NCI-H2107 (cell line): ENCODE results near the gene CNTFR.
A peak's percentile ranks its signal among the peaks of the same experiment; 100 is the strongest.

ENCODE experiments used
- DNase-seq: peaks from one replicate; lab custom pipeline; 2025; lab: John Stamatoyannopoulos, UW

The CNTFR gene

GRCh38 chr9:34522971-34523797, 66.3 kb downstream of the CNTFR start, which contains the start of gene ENHO:
ENHO (minus strand) TSS chr9:34522990; CDS start chr9:34521695, 1,295 bp downstream.
- DNase-seq: peak; percentile 76

- no peak for DNase-seq
Observed at GRCh38 chr9:34522091-34522887, 67.2 kb downstream of the CNTFR start.

- DNase-seq: no peak
Observed at GRCh38 chr9:34521406-34522045, 68.0 kb downstream of the CNTFR start.

GRCh38 chr9:34520505-34521385, 68.8 kb downstream of the CNTFR start:
- no peak for DNase-seq

- no peak for DNase-seq
Observed at GRCh38 chr9:34520096-34520495, 69.4 kb downstream of the CNTFR start.

- DNase-seq: no peak
Observed at GRCh38 chr9:34519321-34520020, 70.1 kb downstream of the CNTFR start.

- no peak for DNase-seq
Observed at GRCh38 chr9:34518896-34519295, 70.6 kb downstream of the CNTFR start.

GRCh38 chr9:34518110-34518616, 71.4 kb downstream of the CNTFR start:
- no peak for DNase-seq

GRCh38 chr9:34517185-34517584, 72.3 kb downstream of the CNTFR start:
- DNase-seq: no peak

- DNase-seq: no peak
Observed at GRCh38 chr9:34515959-34516358, 73.6 kb downstream of the CNTFR start.

- DNase-seq: no peak
Observed at GRCh38 chr9:34514816-34515215, 74.7 kb downstream of the CNTFR start.

- DNase-seq: no peak
Observed at GRCh38 chr9:34514401-34514800, 75.1 kb downstream of the CNTFR start.

- no peak for DNase-seq
Observed at GRCh38 chr9:34513567-34514214, 75.8 kb downstream of the CNTFR start.

GRCh38 chr9:34512131-34513078, 77.1 kb downstream of the CNTFR start:
- DNase-seq: no peak

GRCh38 chr9:34510497-34511468, 78.7 kb downstream of the CNTFR start:
- DNase-seq: no peak

GRCh38 chr9:34508951-34509350, 80.6 kb downstream of the CNTFR start:
- DNase-seq: no peak

GRCh38 chr9:34508463-34508862, 81.1 kb downstream of the CNTFR start:
- DNase-seq: no peak

GRCh38 chr9:34507966-34508365, 81.6 kb downstream of the CNTFR start:
- DNase-seq: no peak
